ENCODE data around the gene BCO1.
A peak's percentile ranks its signal among the peaks of the same experiment; 100 is the strongest.
"Not testable (repeated sequence)": the region's sequence is repeated elsewhere in the genome, so short reads cannot be mapped to it uniquely, and the experiment has no call there.

Gene BCO1

GRCh38 chr16:81238296-81239011 lies at the start of gene BCO1:
Gene BCO1, plus strand, starts transcription at chr16:81238689. Its CDS starts 220 bp downstream, at chr16:81238909.
- FAIRE-seq: no peak

- no peak for FAIRE-seq
Observed at GRCh38 chr16:81189100-81189664, 49.3 kb upstream of the BCO1 start.

GRCh38 chr16:81190667-81191066 lies 47.8 kb upstream of the BCO1 start:
- FAIRE-seq: peak; percentile 12

GRCh38 chr16:81195885-81196534 lies 42.5 kb upstream of the BCO1 start:
- FAIRE-seq: no peak

- no peak for FAIRE-seq
Observed at GRCh38 chr16:81198635-81199034, 39.9 kb upstream of the BCO1 start.

- FAIRE-seq: no peak
Observed at GRCh38 chr16:81201267-81201666, 37.2 kb upstream of the BCO1 start.

- peak; percentile 76 for FAIRE-seq
Observed at GRCh38 chr16:81204798-81205680, 33.5 kb upstream of the BCO1 start.

- no peak for FAIRE-seq
Observed at GRCh38 chr16:81207076-81207475, 31.4 kb upstream of the BCO1 start.

GRCh38 chr16:81210807-81211206 lies 27.7 kb upstream of the BCO1 start:
- no peak for FAIRE-seq

GRCh38 chr16:81212830-81213465 lies 25.5 kb upstream of the BCO1 start:
- no peak for FAIRE-seq

- FAIRE-seq: no peak
Observed at GRCh38 chr16:81214745-81215166, 23.7 kb upstream of the BCO1 start.

GRCh38 chr16:81216114-81216513 lies 22.4 kb upstream of the BCO1 start:
- no peak for FAIRE-seq

- FAIRE-seq: no peak
Observed at GRCh38 chr16:81216706-81217105, 21.8 kb upstream of the BCO1 start.

- no peak for FAIRE-seq
Observed at GRCh38 chr16:81219151-81219550, 19.3 kb upstream of the BCO1 start.

- no peak for FAIRE-seq
Observed at GRCh38 chr16:81220349-81220748, 18.1 kb upstream of the BCO1 start.

- no peak for FAIRE-seq
Observed at GRCh38 chr16:81221731-81222130, 16.8 kb upstream of the BCO1 start.

- no peak for FAIRE-seq
Observed at GRCh38 chr16:81224824-81225223, 13.7 kb upstream of the BCO1 start.

- FAIRE-seq: not testable (repeated sequence)
Observed at GRCh38 chr16:81225697-81226096, 12.8 kb upstream of the BCO1 start.

- no peak for FAIRE-seq
Observed at GRCh38 chr16:81227785-81228184, 10.7 kb upstream of the BCO1 start.

- FAIRE-seq: no peak
Observed at GRCh38 chr16:81229811-81230210, 8.7 kb upstream of the BCO1 start.

- no peak for FAIRE-seq
Observed at GRCh38 chr16:81231014-81231413, 7.5 kb upstream of the BCO1 start.

- no peak for FAIRE-seq
Observed at GRCh38 chr16:81232740-81233367, 5.6 kb upstream of the BCO1 start.

Measured in endometrium (tissue), 2 donors.